ENCODE results near the gene NPRL2.
A peak's percentile ranks its signal among the peaks of the same experiment; 100 is the strongest.

The NPRL2 gene

DNA sequence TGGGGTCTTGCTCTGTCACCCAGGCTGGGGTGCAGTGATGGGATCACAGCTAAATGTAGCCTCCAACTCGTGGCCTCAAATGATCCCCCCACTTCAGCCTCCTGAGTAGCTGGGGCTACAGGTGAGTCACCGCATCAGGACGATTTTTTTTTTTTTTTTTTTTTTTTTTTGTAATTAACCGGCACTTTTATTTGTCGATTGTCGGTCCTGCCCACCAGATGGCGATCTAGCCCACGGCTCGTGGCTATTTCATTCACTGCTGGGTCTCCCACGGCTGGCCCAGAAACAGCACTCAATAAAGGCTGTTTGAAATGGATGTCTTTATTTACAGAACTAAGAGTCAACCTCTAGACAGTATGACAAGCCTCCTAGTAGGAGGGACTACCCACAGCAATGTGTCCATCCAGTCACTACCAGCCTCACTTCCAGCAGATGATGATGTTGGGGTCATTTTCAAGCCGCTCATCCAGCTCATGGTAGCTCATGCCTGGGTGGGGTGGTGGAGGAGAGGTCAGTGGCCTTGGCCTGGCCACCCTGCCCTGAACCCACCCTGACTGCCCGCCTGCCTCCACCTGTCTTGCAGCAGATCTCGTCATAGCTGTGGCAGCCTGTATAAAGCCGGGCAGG, 3.3 kb downstream of the NPRL2 start:
- DNase-seq: peak; percentile 79

DNA sequence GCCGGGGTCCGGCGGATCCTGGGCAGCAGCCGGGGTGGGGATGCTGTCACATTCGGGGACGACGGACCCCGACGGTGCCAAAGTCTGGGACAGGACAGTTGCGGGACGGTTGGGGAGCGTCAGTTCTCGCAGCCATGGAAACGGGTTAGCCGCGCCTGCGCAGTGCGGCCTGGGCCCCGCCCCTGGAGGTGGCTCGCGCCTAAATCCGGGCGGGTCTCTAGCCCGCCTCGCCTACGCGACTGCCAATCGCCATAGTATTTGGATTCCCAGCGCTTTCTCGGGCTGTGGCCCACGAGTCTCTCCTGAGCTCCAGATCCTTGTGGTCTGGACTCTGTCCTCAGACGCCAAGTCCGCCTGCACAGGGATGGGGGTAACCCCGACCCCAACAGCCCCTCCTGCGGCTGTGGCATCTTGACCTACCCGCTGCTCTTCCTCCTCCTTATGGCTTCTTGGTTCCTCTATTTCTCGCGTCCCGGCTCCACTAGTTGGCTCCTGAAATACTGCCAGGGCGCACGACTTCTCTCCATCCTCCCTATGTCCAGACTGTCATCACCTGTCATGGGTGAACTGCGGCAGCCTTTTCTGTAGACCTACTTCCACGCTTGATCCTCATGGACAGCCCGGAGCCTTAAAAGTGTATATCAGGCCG, 4.9 kb downstream of the NPRL2 start, which contains the start of gene ZMYND10:
TSS of gene ZMYND10 (minus strand) at position 147 of the 649 bp plus-strand sequence. CDS start 153 bp downstream, outside the sequence.
- peak; percentile 81 for DNase-seq

DNA sequence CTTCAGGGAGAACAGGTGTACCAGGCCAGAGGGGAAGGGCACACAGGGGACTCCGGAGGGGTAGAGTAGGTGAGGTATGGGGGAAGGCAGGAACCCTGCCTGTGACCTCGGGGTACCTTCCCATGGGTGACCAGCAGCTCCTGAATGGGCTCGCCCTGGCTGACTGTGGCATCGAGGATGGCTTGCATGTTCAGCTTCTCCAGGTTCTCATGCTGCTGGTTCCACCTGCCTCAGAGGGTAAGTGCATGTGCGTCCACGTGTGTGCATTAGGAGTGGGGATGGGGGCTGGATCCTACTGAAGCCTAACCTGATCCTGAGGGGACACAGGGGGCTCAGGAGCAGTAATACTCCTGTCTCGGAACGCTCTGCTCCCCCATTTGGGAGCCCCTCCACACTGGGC, 5.6 kb downstream of the NPRL2 start:
- no peak for DNase-seq

DNA sequence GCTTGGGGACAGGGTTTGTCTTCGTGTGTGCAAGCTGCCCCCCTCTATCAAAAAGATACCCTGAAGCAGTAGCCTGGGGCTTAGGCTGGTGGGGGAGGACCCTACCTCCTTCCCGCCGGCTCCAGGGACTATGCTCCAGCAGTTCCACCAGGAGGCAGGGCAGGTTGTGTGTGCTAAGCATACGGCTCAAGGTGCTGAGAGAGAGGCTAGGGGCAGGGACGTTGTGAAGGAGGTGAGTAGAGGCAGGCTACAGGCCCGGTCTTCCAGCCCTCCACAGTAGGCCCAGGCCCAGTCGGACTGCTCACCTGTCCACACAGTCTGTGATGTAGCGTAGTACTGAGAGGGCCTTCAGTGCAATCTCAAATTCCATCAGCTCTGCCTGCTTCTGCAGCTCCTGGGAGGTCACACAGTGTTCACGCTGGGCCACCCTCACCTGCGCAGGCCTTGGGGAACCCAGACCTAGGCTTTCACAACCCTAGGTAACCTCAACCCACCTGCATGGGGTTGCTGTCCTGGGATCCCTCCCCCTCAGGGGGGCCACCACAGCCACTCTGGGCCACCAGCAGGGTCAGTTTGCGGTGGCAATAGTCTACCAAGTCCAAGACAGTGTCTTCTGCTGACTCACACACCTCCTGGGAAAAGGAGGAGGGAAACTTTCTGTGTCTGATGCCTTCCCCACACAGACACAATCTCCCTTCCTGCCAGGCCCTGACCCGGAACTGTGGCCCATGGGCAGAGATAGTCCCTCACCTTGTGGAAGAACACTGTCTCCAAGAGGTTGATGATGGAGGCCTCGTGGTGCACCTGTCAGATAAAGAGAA, 7.6 kb downstream of the NPRL2 start:
- no peak for DNase-seq

DNA sequence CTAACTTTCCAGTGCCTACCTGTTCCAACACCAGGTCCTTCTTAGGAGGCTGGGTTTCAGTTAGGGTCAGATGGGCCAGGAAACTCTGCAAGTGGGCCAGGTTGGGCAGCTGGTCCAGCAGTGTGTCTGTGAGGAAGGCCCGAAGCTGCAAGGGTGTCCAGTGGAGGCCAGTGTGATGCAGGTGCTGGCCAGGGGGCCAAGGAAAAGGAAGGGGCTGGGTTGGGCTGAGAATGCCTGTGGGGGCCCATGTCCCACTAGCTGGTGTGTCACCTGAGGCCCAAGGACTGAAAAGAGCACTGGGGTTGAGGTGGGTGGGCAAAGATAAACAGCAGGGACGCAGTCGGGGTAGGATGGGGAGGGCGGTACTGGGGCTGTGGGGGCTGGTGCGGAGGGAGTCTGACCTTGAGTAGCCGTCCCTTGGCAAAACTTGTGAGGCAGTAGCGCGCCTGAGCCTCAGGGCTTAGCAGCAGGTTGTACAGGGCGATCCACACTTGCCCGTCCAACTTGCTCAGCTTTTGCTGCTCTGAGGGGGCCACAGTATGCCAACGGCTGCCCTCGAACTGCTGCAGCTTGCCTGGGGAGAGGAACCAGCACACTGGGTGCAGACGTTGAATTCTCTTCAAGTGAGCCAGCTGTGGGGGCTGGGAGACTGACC, 8.5 kb downstream of the NPRL2 start:
- DNase-seq: no peak

DNA sequence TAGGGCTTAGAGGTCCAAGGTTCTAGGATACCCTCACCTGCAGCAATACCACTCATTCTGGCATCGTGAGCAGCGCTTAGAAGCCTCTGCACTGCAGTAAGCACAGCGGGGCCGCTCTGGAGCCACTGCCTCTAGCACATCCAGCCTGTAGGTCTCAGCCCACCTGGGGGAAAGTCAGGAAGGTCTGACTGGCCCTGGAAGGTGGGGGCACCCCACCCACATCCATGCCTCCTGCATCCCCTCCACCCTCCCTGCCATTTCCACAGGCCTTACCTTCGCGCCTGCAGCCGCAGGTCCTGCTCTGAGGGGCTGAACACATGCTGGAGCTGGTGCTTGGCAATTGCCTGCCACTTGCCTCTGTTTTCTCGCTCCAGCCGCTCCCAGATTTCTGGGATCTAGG, 9.0 kb downstream of the NPRL2 start:
- DNase-seq: no peak

DNA sequence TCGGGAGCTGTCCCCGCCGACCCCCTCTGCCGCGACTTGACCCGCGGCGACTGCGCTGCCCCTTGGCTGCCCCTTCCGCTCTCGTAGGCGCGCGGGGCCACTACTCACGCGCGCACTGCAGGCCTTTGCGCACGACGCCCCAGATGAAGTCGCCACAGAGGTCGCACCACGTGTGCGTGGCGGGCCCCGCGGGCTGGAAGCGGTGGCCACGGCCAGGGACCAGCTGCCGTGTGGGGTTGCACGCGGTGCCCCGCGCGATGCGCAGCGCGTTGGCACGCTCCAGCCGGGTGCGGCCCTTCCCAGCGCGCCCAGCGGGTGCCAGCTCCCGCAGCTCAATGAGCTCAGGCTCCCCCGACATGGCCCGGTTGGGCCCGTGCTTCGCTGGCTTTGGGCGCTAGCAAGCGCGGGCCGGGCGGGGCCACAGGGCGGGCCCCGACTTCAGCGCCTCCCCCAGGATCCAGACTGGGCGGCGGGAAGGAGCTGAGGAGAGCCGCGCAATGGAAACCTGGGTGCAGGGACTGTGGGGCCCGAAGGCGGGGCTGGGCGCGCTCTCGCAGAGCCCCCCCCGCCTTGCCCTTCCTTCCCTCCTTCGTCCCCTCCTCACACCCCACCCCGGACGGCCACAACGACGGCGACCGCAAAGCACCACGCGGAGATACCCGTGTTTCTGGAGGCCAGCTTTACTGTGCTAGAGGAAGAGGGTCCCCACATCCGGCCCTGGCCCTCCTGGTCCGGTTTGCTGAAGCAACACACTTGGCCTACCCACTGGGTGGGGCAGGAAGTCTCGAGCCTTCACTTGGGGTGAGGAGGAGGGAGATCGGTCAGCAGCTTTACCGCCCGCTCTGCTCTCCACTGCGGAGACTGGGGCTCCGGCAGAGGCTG, 9.9 kb downstream of the NPRL2 start, which contains the start of gene RASSF1:
TSS of gene RASSF1 (minus strand) at position 389 of the 882 bp plus-strand sequence. CDS start at position 358, 31 bp downstream.
- DNase-seq: peak; percentile 75

DNA sequence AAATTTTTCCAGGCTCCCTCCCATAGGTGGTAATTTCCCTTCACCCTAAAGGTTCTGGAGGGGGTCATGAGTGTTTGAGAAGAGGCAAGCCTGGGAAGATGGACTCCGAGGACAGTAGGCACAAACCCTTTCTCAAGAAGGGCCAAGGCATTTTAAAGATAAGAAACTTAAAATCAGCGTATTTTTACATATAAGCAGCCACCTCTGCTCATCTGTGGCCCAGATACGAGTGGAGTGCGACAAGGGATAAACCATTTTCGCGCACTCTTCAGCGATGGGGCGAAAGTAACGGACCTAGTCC, 10.5 kb downstream of the NPRL2 start:
- DNase-seq: no peak

DNA sequence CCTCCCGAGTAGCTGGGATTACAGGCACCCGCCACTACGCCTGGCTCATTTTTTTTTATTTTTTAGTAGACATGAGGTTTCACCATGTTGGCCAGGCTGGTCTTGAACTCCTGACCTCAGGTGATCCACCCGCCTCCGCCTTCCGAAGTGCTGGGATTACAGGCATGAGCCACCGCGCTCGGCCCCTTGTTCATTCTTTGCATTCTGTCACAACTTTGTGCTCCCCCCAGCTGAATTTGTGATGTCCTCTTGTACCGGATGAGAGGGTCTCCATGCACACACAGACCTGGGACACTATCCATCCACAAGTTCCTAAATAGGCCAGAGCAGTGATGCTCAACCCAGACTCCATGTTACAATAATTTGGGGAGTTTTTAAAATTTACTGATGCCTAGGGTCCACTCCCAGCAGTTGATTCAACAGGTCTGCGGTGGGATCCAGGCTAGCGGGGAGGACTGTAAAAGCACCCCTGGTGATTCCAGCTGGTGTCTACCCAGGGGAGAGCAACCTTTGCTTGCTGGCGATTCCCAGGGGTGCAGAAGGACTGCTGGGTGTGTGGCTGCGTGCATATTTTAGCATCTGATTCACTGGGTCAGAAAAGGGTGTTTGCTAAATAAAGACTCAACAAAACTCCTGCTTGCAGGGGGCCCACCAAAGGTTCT, 11.0 kb downstream of the NPRL2 start:
- no peak for DNase-seq

DNA sequence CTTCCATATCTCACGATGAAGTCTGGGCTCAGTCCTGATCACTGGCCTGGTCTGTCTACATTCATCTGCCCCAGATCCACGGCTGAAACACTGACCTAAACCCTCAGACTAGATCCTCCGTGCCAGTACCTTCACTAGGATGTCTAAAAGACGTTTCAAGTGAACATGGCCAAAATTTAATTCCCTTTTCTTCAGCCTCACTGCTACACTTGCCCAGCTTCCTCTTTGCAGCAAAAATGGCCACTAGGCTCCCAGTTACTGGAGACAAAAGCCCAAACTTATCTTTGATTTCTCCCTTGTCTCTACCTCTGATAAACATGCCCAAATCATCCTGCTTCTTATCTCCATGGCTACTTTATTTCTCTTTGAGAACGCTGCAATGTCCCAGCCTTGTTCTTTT, 11.6 kb downstream of the NPRL2 start:
- DNase-seq: no peak

DNA sequence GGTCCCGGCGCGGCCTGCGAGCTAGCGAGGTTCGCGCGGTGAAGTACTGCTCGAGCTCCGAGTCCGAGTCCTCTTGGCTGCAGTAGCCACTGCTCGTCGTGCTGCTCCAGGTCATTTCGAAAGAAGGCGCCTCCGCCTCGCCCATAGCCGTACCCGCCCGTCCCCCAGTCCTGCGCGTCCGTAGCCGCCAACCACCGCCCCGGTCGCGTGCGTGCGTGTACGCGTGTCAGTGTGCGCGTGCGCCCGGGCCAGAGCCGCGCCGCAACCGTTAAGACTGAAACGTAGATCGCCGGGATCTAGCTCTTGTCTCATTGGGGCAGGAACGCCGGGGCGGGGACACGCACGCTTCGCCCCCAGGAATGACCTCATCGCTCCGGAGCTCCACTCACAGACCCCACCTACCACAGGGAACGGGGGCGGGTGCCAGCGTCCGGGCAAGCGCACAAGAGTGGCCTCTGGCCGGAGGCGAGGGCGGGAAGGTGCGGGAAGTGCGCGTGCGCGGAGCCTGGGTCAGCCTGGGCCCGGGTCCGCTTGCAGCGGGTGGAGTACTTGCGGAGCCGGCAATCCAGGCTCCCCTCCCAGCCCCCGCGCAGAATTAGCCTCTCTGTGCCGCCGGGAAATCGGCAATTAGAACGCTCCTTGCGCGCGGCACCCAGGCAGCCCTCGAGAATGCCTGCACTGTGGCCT, 13.3 kb downstream of the NPRL2 start:
- DNase-seq: peak; percentile 90

DNA sequence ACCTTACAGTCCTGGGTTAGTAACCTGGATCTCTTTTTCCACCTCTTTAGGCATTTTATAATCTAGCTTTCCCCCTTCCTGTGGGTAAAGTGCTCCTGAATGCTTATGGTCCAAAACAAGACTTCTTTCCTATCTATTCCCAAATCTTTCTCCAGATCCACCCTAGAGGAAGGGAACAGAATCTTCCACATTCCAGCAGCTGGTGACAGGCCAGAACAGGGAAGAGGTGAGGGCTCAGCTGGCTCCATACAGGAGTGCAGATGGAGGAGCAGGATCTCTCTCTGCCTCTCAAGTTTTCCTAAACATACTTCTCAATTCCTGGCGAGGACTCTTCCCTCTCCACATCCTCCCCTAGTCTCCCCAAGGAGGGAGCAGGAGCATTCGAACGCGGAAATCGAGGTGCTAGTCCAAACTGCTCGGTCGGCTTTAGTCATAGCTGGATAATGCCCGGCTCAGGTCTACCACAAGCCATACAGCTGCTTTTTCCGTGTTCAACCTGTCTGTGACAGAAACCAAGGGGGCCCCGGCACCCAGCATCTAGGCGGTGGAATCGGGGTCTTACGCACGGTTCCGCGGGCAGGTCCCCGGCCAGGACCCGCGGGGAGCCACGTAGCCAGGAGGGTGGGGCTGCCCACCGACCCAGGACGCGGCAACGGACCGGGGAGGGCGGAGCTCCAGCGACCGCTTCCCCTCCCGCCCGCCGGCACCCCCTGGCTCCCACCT, 14.0 kb downstream of the NPRL2 start:
- no peak for DNase-seq

DNA sequence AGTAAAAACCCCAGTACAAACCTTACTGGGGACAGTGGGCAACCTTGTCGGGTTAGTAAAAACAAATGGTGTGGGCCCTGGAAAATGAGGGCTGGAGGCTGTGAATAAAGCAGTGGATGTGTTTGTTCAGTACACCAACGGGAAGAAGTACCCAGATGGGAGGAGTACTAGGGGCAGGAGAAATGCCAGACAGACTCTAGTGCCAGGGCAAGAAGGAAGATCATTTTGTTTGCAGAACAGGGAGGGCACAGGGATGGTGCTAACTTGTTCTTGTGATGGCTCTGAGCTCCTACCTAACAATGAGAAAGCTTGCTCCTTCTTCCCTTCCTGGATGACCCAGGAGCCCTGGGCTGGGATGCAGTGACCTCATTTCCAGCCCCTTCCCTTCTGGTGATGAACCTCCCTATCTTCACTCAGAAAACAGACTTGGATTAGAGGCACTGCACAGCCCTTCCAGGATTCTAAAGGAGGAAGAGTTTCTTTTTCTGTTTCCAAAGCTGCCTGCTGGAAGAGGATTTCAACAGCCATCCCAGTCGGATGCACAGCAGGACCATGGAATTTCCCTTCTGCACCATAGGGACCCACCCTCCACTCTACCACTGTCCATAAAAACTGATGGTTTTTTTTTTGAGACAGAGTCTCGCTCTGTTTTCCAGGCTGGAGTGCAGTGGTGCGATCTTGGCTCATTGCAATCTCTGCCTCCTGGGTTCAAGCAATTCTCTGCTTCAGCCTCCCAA, 16.1 kb downstream of the NPRL2 start:
- DNase-seq: no peak

DNA sequence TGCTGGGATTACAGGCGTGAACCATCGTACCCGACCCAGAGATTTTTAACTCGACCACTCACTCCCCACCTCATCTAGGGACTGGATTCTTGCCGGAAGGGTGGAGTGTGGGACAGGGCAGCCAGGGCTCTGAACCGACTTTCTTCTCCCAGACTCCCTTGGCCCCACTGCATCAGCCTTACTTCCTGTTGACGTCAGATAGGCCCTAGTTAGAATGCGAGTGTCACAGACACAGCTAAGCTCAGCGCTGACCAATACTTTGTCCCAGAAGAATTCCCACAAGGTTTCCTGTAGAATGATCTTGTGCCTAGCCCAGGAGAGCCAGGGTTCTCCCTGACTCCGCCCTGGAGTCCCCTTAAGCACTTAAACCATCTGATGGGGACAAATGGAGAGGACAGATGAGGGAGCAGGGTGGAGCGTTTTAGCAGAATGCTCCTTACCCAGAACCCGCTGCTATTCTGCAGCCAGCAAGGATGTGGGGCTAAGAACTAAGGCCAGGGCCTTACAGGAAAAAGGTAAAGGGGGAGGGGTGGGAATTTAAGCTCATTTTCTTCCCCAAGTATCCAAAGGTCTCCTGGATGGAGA, 16.7 kb downstream of the NPRL2 start:
- no peak for DNase-seq

DNA sequence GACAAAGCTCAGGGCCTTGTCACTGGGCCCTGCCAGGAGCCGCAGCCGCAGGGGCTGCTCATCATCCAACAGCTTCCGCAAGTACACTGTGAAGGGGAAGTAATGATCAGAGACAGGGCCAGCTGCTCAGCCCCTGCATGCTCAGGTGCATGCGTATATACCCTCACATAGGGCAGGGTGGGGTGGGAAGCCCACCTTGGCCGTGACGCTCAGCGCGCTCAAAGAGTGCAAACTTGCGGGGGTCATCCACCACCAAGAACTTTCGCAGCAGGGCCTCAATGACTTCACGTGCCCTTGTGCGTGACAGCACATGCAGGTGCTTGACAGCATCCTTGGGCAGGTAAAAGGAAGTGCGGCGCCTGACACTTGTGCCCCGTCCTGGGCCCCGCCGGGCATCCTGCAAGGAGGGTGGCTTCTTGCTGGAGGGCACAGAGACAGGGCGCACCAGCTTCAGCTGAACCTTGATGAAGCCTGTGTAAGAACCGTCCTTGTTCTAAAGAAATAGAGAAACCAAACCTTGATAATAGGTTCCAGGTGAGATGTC, 19.1 kb downstream of the NPRL2 start:
- no peak for DNase-seq

DNA sequence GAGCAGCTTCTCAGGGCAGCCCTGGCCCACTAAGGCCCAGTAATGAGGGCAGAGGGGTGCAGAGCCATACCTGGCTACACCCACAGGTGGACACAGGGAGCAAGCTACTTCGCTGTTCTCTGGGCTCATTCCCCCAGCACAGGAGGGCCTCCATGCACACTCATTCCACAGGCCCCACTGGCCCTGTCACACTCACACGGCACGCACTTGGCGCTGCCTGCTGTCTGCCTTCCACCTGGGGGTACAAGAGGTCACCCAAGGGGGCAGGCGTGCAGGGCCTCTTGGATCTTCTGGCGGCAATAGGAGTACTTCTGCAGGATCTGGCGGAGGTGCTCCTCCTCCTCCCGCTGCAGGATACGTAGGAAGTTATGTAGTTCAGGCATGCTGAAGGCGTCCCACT, 20.2 kb downstream of the NPRL2 start:
- no peak for DNase-seq

DNA sequence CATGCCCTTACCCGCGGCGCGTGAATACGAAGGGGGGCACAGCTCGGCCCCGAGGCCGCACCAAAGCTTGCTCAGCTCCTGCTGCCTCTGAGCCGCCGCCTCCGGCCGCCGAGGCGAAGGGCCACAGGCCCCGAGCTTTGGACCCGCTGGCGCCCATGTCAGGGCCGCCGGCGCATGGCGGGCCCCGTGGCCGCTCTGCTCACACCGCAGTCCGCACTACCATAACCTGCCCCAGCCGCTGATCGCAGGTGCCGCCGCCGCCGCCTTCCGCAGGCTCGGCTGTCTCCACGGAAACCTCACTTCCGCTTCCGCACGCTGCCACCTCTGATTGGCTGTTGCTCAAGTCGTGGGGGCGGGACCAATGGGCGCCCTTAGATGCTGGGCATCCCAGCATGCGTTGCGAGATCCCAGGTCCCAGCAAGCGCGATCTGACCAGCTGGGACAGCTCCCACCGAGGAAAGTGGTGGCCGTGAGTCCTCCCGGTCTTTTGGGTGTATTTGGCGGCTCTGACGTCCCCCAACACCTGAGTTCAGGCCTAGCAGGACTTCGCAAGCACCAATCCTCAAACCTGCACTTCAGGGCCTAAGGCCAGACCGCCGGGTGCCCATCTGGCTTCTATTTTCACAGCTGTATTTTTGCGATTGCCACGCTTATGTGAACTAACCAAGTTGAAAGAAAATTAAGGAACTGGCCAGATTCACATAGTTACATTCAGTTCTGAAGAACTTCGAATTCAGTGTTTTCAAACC, 22.5 kb downstream of the NPRL2 start, which contains the start of gene TUSC2:
TSS of gene TUSC2 (minus strand) at position 281 of the 749 bp plus-strand sequence. CDS start at position 157, 124 bp downstream.
- peak; percentile 92 for DNase-seq

DNA sequence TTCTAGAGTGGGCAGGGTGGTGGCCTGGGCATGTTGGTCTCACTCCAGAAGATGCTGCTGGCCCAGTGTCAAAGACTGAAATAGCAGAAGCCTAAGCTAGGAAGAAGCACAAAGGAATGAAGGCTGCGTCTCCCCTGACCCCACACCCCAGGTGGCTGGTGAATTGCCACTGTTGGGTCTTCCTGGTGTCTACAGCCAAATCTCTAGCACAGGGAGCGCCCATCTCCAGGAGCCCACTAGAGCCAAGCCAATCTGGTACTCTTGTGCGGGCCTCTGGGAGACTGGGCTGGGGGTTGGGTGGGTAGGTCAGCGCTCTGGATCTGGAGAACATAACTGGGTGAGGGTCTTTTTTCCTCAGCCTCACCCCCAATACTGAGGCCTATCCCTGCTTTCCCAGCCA, 23.4 kb downstream of the NPRL2 start:
- no peak for DNase-seq

Measured in activated T-cell treated with anti-CD3 and anti-CD28 coated beads, Interleukin-2, amount 50 U/mL, for 1 hour (primary cell).